ENCODE measurements around the gene UBE2U. TPM values are rescaled to one million over a fixed set of nuclear protein-coding genes. Genes with fewer than 3 reads are reported as not detected.

UBE2U gene
- total RNA-seq, result not detected

- no peak for DNase-seq (ENCODE audit: low spot score)
Observed at GRCh38 chr1:64203420-64203819, at the start of gene UBE2U. TSS of gene UBE2U (plus strand) at chr1:64203623. CDS start at chr1:64204051, 428 bp downstream.

GRCh38 chr1:64155278-64155677 is 48.1 kb upstream of the UBE2U start:
- no peak for DNase-seq (ENCODE audit: low spot score)

- no peak for DNase-seq (ENCODE audit: low spot score)
Observed at GRCh38 chr1:64161357-64161941, 42.0 kb upstream of the UBE2U start.

- no peak for DNase-seq (ENCODE audit: low spot score)
Observed at GRCh38 chr1:64162151-64162550, 41.3 kb upstream of the UBE2U start.

- no peak for DNase-seq (ENCODE audit: low spot score)
Observed at GRCh38 chr1:64162804-64163203, 40.6 kb upstream of the UBE2U start.

GRCh38 chr1:64163431-64163830 is 40.0 kb upstream of the UBE2U start:
- no peak for DNase-seq (ENCODE audit: low spot score)

- no peak for DNase-seq (ENCODE audit: low spot score)
Observed at GRCh38 chr1:64163970-64164369, 39.5 kb upstream of the UBE2U start.

GRCh38 chr1:64166629-64167028 is 36.8 kb upstream of the UBE2U start:
- DNase-seq (ENCODE audit: low spot score), result no peak

GRCh38 chr1:64167176-64167575 is 36.2 kb upstream of the UBE2U start:
- no peak for DNase-seq (ENCODE audit: low spot score)

- DNase-seq (ENCODE audit: low spot score), result no peak
Observed at GRCh38 chr1:64171246-64171645, 32.2 kb upstream of the UBE2U start.

GRCh38 chr1:64171797-64172281 is 31.6 kb upstream of the UBE2U start:
- DNase-seq (ENCODE audit: low spot score), result no peak

GRCh38 chr1:64172458-64172983 is 30.9 kb upstream of the UBE2U start:
- DNase-seq (ENCODE audit: low spot score), result no peak

- no peak for DNase-seq (ENCODE audit: low spot score)
Observed at GRCh38 chr1:64173336-64173940, 30.0 kb upstream of the UBE2U start.

GRCh38 chr1:64175639-64176038 is 27.8 kb upstream of the UBE2U start:
- no peak for DNase-seq (ENCODE audit: low spot score)

GRCh38 chr1:64176659-64177058 is 26.8 kb upstream of the UBE2U start:
- DNase-seq (ENCODE audit: low spot score), result no peak

- no peak for DNase-seq (ENCODE audit: low spot score)
Observed at GRCh38 chr1:64179588-64179987, 23.8 kb upstream of the UBE2U start.

- no peak for DNase-seq (ENCODE audit: low spot score)
Observed at GRCh38 chr1:64182207-64182606, 21.2 kb upstream of the UBE2U start.

- no peak for DNase-seq (ENCODE audit: low spot score)
Observed at GRCh38 chr1:64183395-64184002, 19.9 kb upstream of the UBE2U start.

- DNase-seq (ENCODE audit: low spot score), result no peak
Observed at GRCh38 chr1:64184003-64184440, 19.4 kb upstream of the UBE2U start.

- DNase-seq (ENCODE audit: low spot score), result no peak
Observed at GRCh38 chr1:64186138-64186897, 17.1 kb upstream of the UBE2U start.

- DNase-seq (ENCODE audit: low spot score), result no peak
Observed at GRCh38 chr1:64186898-64187280, 16.5 kb upstream of the UBE2U start.

GRCh38 chr1:64187646-64188045 is 15.8 kb upstream of the UBE2U start:
- no peak for DNase-seq (ENCODE audit: low spot score)

Data from mucosa of gallbladder (tissue), 1 donor.